MM.1S (cell line): Measurements from ENCODE around the gene PLSCR4.

Source experiments
- DNase-seq: peaks from one replicate; pipeline ENCODE4 v3.0.0-alpha.2; 2015
- H2AFZ ChIP-seq: fragments of 300-600 bp; sonication (generic); 2 replicates; pipeline ENCODE4 v1.6.0; 2016; ENCODE audit warnings: antibody characterized with exemption, low read length
- H3F3A ChIP-seq: fragments of 300-600 bp; sonication (generic); 2 replicates; pipeline ENCODE4 v1.6.1; 2016; ENCODE audit warnings: mild to moderate bottlenecking, antibody characterized with exemption, low read length, moderate library complexity, mixed read lengths; ENCODE audit not compliant: insufficient read depth
- H3K27ac ChIP-seq: fragments of 300-600 bp; sonication (generic); 2 replicates; pipeline ENCODE4 v1.5.1; 2016; ENCODE audit warnings: mild to moderate bottlenecking, low read length
- H3K27me3 ChIP-seq: fragments of 300-600 bp; sonication (generic); replicated peaks from 2 replicates; pipeline ENCODE4 v1.6.0; 2016; ENCODE audit warnings: low read length; ENCODE audit not compliant: insufficient read depth
- H3K36me3 ChIP-seq: fragments of 300-600 bp; sonication (generic); replicated peaks from 2 replicates; pipeline ENCODE4 v1.6.1; 2016; ENCODE audit warnings: mild to moderate bottlenecking, low read length, mixed read lengths; ENCODE audit not compliant: insufficient read depth
- H3K4me1 ChIP-seq: fragments of 300-600 bp; sonication (generic); 2 replicates; pipeline ENCODE4 v1.6.1; 2016; ENCODE audit warnings: low read length, mixed read lengths
- H3K4me2 ChIP-seq: fragments of 300-600 bp; sonication (generic); 2 replicates; pipeline ENCODE4 v1.6.0; 2016; ENCODE audit warnings: low read depth, low read length
- H3K4me3 ChIP-seq: fragments of 300-600 bp; sonication (generic); 2 replicates; pipeline ENCODE4 v1.5.1; 2016; ENCODE audit warnings: low read length, mixed read lengths
- H3K79me2 ChIP-seq: fragments of 300-600 bp; sonication (generic); 2 replicates; pipeline ENCODE4 v1.6.1; 2016; ENCODE audit warnings: mixed run types, low read length, mixed read lengths
- H3K9ac ChIP-seq: fragments of 300-600 bp; sonication (generic); 2 replicates; pipeline ENCODE4 v1.6.1; 2016; ENCODE audit warnings: low read length, mixed read lengths
- H3K9me2 ChIP-seq: fragments of 300-600 bp; sonication (generic); replicated peaks from 2 replicates; pipeline ENCODE4 v1.6.1; 2016; ENCODE audit warnings: mild to moderate bottlenecking, low read length, mixed read lengths; ENCODE audit not compliant: insufficient read depth
- H3K9me3 ChIP-seq: fragments of 300-600 bp; sonication (generic); replicated peaks from 2 replicates; pipeline ENCODE4 v1.6.1; 2016; ENCODE audit warnings: mild to moderate bottlenecking, low read length, mixed read lengths; ENCODE audit not compliant: insufficient read depth
- H4K20me1 ChIP-seq: fragments of 300-600 bp; sonication (generic); 2 replicates; pipeline ENCODE4 v1.6.1; 2016; ENCODE audit warnings: mild to moderate bottlenecking, low read length, moderate library complexity, mixed read lengths; ENCODE audit not compliant: insufficient read depth
- CTCF ChIP-seq: fragments of 300-600 bp; sonication (generic); IDR thresholded peaks from 2 replicates; pipeline ENCODE4 v1.5.1; 2016; ENCODE audit warnings: antibody characterized with exemption, low read length, mixed read lengths
- EZH2 ChIP-seq: fragments of 300-600 bp; sonication (generic); optimal IDR thresholded peaks from 2 replicates; pipeline ENCODE3; 2017; ENCODE audit warnings: low read depth, mild to moderate bottlenecking, antibody characterized with exemption, low read length, mixed read lengths
- EZH2phosphoT487 ChIP-seq: fragments of 300-600 bp; sonication (generic); IDR thresholded peaks from 2 replicates; pipeline ENCODE4 v1.6.1; 2018; ENCODE audit warnings: antibody characterized with exemption, low read length

The PLSCR4 gene

GRCh38 chr3:146166826-146167225 lies 84.1 kb downstream of the PLSCR4 start:
- Histone ChIP-seq H4K20me1 (no peaks in the 10 kb centered on the region), H2AFZ (no peak overlapping the region), H3K9ac (no peak overlapping the region), H3K79me2 (no peaks in the 10 kb centered on the region), H3K4me1 (no peaks in the 10 kb centered on the region), H3K36me3 (no peaks in the 10 kb centered on the region), H3F3A (no peaks in the 10 kb centered on the region; the same call in 1 of the 2 replicates), H3K9me2 (no peaks in the 10 kb centered on the region), H3K4me3 (no peak overlapping the region), H3K27ac (no peak overlapping the region), H3K9me3 (no peaks in the 10 kb centered on the region), H3K27me3 (no peaks in the 10 kb centered on the region), H3K4me2 (no peak overlapping the region)
- TF ChIP-seq EZH2 (no peak), CTCF (no peak), EZH2phosphoT487 (no peak)
- no peak for DNase-seq

GRCh38 chr3:146166415-146166821 lies 84.5 kb downstream of the PLSCR4 start:
- no peaks in the 10 kb centered on the region for H3K4me1 ChIP-seq
- H3K27me3 ChIP-seq, result no peaks in the 10 kb centered on the region
- H3K36me3 ChIP-seq, result no peaks in the 10 kb centered on the region
- H2AFZ ChIP-seq, result no peak overlapping the region
- no peak overlapping the region for H3K4me3 ChIP-seq
- H3K9me3 ChIP-seq, result no peaks in the 10 kb centered on the region
- no peak overlapping the region for H3K4me2 ChIP-seq
- no peaks in the 10 kb centered on the region for H3K9me2 ChIP-seq
- no peaks in the 10 kb centered on the region; the same call in 1 of the 2 replicates for H3F3A ChIP-seq
- no peaks in the 10 kb centered on the region for H3K79me2 ChIP-seq
- no peak for TF ChIP-seq CTCF
- no peak for TF ChIP-seq EZH2phosphoT487
- TF ChIP-seq EZH2, result no peak
- DNase-seq, result no peak
- no peak overlapping the region for H3K9ac ChIP-seq
- no peaks in the 10 kb centered on the region for H4K20me1 ChIP-seq
- H3K27ac ChIP-seq, result no peak overlapping the region

GRCh38 chr3:146165877-146166276 lies 85.0 kb downstream of the PLSCR4 start:
- no peaks in the 10 kb centered on the region for H4K20me1 ChIP-seq
- H3K9me2 ChIP-seq, result no peaks in the 10 kb centered on the region
- no peak overlapping the region for H3K9ac ChIP-seq
- H3K27me3 ChIP-seq, result no peaks in the 10 kb centered on the region
- H3K4me2 ChIP-seq, result no peak overlapping the region
- H3K4me1 ChIP-seq, result no peaks in the 10 kb centered on the region
- no peak for DNase-seq
- no peak overlapping the region for H3K4me3 ChIP-seq
- H3K36me3 ChIP-seq, result no peaks in the 10 kb centered on the region
- H3K27ac ChIP-seq, result no peak overlapping the region
- H3K9me3 ChIP-seq, result no peaks in the 10 kb centered on the region
- H3F3A ChIP-seq, result no peaks in the 10 kb centered on the region; the same call in 1 of the 2 replicates
- TF ChIP-seq CTCF (no peak), EZH2 (no peak), EZH2phosphoT487 (no peak)
- H2AFZ ChIP-seq, result no peak overlapping the region
- no peaks in the 10 kb centered on the region for H3K79me2 ChIP-seq
